Measurements from ENCODE around the gene MAEA.
"Not testable (repeated sequence)": the region's sequence is repeated elsewhere in the genome, so short reads cannot be mapped to it uniquely, and the experiment has no call there.

The MAEA gene

GRCh38 chr4:1369479-1370079 lies 79.9 kb downstream of the MAEA start:
- Histone ChIP-seq H3K9me3 (ENCODE audit: insufficient read depth, low read length) (no peaks in the 10 kb centered on the region), H3K4me1 (ENCODE audit: low read length) (no peaks in the 10 kb centered on the region), H3K4me2 (ENCODE audit: low read length) (no peak overlapping the region), H4K20me1 (ENCODE audit: insufficient read depth, low read length) (no peaks in the 10 kb centered on the region), H3K27ac (ENCODE audit: low read length) (no peak overlapping the region), H3K79me2 (ENCODE audit: low read length) (no peaks in the 10 kb centered on the region), H3K27me3 (ENCODE audit: low read depth, low read length) (no peaks in the 10 kb centered on the region), H2AFZ (ENCODE audit: low read depth, low read length) (no peak overlapping the region), H3K9ac (ENCODE audit: low read length) (no peak overlapping the region), H3K4me3 (ENCODE audit: low read length) (no peak overlapping the region), H3K36me3 (replicated peaks; ENCODE audit: low read depth, low read length) (peaks cover 9% of the 10 kb centered on the region)
- TF ChIP-seq CTCF (IDR thresholded peaks at IDR 0.05; ENCODE audit: low read depth, low read length): no peak
- TF ChIP-seq EZH2phosphoT487 (IDR thresholded peaks at IDR 0.05; ENCODE audit: low read depth): no peak

- H3K9ac ChIP-seq (ENCODE audit: low read length): no peak overlapping the region
- no peak overlapping the region for H2AFZ ChIP-seq (ENCODE audit: low read depth, low read length)
- H3K79me2 ChIP-seq (ENCODE audit: low read length): no peaks in the 10 kb centered on the region
Measured at GRCh38 chr4:1370321-1371124, 80.8 kb downstream of the MAEA start.

GRCh38 chr4:1371176-1372165 lies 81.8 kb downstream of the MAEA start:
- no peak overlapping the region for H3K4me3 ChIP-seq (ENCODE audit: low read length)
- peaks cover 9% of the 10 kb centered on the region for H3K36me3 ChIP-seq (replicated peaks; ENCODE audit: low read depth, low read length)
- no peaks in the 10 kb centered on the region for H3K27me3 ChIP-seq (ENCODE audit: low read depth, low read length)
- no peak for TF ChIP-seq EZH2phosphoT487 (IDR thresholded peaks at IDR 0.05; ENCODE audit: low read depth)
- no peak for TF ChIP-seq CTCF (IDR thresholded peaks at IDR 0.05; ENCODE audit: low read depth, low read length)
- no peak overlapping the region for H3K9ac ChIP-seq (ENCODE audit: low read length)
- no peaks in the 10 kb centered on the region for H3K4me1 ChIP-seq (ENCODE audit: low read length)
- H3K4me2 ChIP-seq (ENCODE audit: low read length): no peak overlapping the region
- H3K79me2 ChIP-seq (ENCODE audit: low read length): no peaks in the 10 kb centered on the region
- H2AFZ ChIP-seq (ENCODE audit: low read depth, low read length): no peak overlapping the region
- no peaks in the 10 kb centered on the region for H4K20me1 ChIP-seq (ENCODE audit: insufficient read depth, low read length)
- H3K9me3 ChIP-seq (ENCODE audit: insufficient read depth, low read length): no peaks in the 10 kb centered on the region
- no peak overlapping the region for H3K27ac ChIP-seq (ENCODE audit: low read length)

More at GRCh38 chr4:1370321-1371124, 80.8 kb downstream of the MAEA start:
- Histone ChIP-seq H3K4me2 (ENCODE audit: low read length) (no peak overlapping the region), H3K9me3 (ENCODE audit: insufficient read depth, low read length) (no peaks in the 10 kb centered on the region), H3K27ac (ENCODE audit: low read length) (no peak overlapping the region), H3K36me3 (replicated peaks; ENCODE audit: low read depth, low read length) (peaks cover 9% of the 10 kb centered on the region), H3K4me3 (ENCODE audit: low read length) (no peak overlapping the region), H4K20me1 (ENCODE audit: insufficient read depth, low read length) (no peaks in the 10 kb centered on the region), H3K27me3 (ENCODE audit: low read depth, low read length) (no peaks in the 10 kb centered on the region), H3K4me1 (ENCODE audit: low read length) (no peaks in the 10 kb centered on the region)
- no peak for TF ChIP-seq EZH2phosphoT487 (IDR thresholded peaks at IDR 0.05; ENCODE audit: low read depth)
- TF ChIP-seq CTCF (IDR thresholded peaks at IDR 0.05; ENCODE audit: low read depth, low read length): no peak

- not testable (repeated sequence) for H3K27me3 ChIP-seq (ENCODE audit: low read depth, low read length); H3K4me3 ChIP-seq (ENCODE audit: low read length); H2AFZ ChIP-seq (ENCODE audit: low read depth, low read length); H3K4me1 ChIP-seq (ENCODE audit: low read length); H3K79me2 ChIP-seq (ENCODE audit: low read length); H3K9me3 ChIP-seq (ENCODE audit: insufficient read depth, low read length); H3K27ac ChIP-seq (ENCODE audit: low read length); H3K9ac ChIP-seq (ENCODE audit: low read length); H3K36me3 ChIP-seq (replicated peaks; ENCODE audit: low read depth, low read length); H3K4me2 ChIP-seq (ENCODE audit: low read length); H4K20me1 ChIP-seq (ENCODE audit: insufficient read depth, low read length)
Measured at GRCh38 chr4:1372576-1372975, 82.9 kb downstream of the MAEA start.

All from OCI-LY3 (cell line).